Measurements from ENCODE around the gene LCA5L.

The LCA5L gene

DNA sequence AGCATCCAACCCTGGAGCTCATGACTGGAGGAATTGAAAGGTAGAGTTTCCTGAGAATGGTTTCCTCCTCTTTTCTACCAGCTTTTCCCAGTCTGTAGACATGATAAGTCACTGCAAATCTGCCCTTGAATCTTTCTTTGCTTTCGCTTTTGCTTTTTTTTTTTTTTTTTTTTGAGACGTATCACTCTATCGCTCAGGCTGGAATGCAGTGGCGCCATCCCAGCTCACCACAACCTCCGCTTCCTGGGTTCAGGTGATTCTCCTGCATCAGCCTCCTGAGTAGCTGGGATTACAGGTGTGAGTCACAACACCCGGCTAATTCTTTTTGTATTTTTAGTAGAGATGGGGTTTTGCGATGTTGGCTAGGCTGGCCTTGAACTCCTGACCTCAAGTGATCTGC, 1.7 kb upstream of the LCA5L start:
- Mint-ChIP-seq H3K27ac (no peak overlapping the region), H3K4me3 (no peak overlapping the region), H3K27me3 (ENCODE audit: low read depth, poor library complexity) (peaks cover 17% of the 10 kb centered on the region), H3K9me3 (peaks cover 14% of the 10 kb centered on the region), H3K4me1 (peaks cover 69% of the 10 kb centered on the region), H3K36me3 (ENCODE audit: low read depth) (peaks cover 5% of the 10 kb centered on the region)
- TF ChIP-seq, protein P1, sequence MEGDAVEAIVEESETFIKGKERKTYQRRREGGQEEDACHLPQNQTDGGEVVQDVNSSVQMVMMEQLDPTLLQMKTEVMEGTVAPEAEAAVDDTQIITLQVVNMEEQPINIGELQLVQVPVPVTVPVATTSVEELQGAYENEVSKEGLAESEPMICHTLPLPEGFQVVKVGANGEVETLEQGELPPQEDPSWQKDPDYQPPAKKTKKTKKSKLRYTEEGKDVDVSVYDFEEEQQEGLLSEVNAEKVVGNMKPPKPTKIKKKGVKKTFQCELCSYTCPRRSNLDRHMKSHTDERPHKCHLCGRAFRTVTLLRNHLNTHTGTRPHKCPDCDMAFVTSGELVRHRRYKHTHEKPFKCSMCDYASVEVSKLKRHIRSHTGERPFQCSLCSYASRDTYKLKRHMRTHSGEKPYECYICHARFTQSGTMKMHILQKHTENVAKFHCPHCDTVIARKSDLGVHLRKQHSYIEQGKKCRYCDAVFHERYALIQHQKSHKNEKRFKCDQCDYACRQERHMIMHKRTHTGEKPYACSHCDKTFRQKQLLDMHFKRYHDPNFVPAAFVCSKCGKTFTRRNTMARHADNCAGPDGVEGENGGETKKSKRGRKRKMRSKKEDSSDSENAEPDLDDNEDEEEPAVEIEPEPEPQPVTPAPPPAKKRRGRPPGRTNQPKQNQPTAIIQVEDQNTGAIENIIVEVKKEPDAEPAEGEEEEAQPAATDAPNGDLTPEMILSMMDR (IDR thresholded peaks at IDR 0.05), result no peak
- DNase-seq, result no peak

DNA sequence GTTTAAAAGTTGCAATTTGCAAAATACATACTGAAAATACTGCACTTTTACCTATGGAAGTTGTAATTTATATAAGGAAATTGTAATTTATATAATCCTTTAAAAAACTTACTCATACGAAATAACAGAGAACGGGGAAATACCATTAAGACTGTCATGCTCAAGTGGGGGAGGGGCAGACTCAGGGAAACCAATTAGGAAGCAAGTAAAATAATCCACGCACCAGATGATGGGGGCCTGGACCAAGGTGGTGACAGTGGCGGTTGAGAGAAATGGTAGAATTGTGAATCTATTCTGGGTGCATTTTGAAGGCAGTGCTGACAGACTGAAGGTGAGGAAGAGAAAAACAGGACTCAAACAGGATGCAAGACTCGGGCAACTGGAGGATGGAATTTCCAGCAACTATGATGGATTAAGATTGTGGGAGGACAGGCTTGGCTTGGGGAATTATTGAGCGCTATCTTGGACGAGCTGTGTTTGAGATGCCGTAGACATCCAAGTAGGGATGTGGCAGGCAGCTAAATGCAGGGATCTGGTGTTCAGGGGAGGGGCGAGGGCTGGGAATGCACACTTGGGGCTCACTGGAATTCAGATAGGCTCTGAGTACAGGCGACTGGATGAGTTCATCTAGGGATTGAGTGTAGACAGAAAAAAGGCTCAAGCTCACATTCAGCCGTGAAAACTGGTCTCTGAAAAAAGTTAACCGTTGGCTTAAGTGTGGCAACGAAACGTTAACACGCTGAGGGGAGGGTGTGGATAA, 977 bp downstream of the LCA5L start:
- Mint-ChIP-seq H3K36me3 (ENCODE audit: low read depth) (peaks cover 5% of the 10 kb centered on the region), H3K27ac (peak overlapping the region; percentile 98), H3K4me3 (peak overlapping the region; percentile 95), H3K27me3 (ENCODE audit: low read depth, poor library complexity) (peaks cover 12% of the 10 kb centered on the region), H3K4me1 (peaks cover 52% of the 10 kb centered on the region), H3K9me3 (peaks cover 14% of the 10 kb centered on the region)
- peak; percentile 27 for DNase-seq
- TF ChIP-seq, protein P1 (IDR thresholded peaks at IDR 0.05), result no peak

DNA sequence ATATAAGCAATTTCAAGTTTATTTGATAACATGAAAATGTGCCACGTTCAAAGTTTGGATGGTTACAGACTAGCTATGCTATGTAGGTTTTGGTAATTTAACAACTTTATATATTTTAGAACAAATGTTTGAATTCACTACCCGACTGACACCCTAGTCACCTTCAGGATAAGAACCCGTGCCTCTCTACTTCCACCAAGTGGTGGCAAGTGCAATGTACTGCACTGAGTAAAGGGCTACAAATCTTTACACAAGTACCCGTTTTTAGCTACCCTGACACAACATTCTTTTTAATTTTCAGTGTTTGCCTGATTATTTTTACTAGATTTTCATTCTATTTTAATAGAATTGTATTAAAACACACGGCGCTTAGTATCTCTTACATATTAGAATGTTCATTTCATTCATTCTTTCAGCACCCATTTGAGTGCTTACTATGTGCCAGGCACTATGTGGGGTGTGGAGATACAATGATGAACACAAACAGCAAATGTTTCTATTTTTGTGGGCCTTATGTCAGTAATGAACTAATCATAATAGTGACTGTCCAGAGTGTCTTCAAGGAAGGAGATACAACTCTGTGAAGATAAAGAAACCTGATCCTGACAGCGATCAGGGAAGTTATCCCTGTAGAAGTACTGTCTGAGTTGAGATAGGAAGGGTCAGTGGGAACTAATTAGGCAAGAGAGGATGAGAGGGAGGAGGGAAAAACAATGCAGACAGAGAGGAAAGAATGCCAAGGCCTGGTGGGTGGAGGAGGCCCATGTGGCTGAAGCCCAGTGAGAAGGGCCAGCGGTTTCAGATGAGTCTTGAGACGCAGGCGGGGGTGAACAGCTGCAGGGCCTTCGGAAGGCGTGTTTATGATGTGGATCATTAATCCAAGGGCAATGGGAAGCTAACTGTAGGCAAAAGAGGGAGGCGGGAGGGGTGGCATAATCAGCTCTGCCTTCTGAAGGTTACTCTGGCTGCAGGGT, 3.8 kb downstream of the LCA5L start:
- H3K9me3 Mint-ChIP-seq, result peaks cover 3% of the 10 kb centered on the region
- H3K4me1 Mint-ChIP-seq, result peaks cover 43% of the 10 kb centered on the region
- DNase-seq, result peak; percentile 27
- H3K4me3 Mint-ChIP-seq, result peak overlapping the region; percentile 56
- H3K27ac Mint-ChIP-seq, result peak overlapping the region; percentile 28
- TF ChIP-seq, protein P1 (IDR thresholded peaks at IDR 0.05), result peak; percentile 80
- peaks cover 11% of the 10 kb centered on the region for H3K27me3 Mint-ChIP-seq (ENCODE audit: low read depth, poor library complexity)
- H3K36me3 Mint-ChIP-seq (ENCODE audit: low read depth), result no peaks in the 10 kb centered on the region

DNA sequence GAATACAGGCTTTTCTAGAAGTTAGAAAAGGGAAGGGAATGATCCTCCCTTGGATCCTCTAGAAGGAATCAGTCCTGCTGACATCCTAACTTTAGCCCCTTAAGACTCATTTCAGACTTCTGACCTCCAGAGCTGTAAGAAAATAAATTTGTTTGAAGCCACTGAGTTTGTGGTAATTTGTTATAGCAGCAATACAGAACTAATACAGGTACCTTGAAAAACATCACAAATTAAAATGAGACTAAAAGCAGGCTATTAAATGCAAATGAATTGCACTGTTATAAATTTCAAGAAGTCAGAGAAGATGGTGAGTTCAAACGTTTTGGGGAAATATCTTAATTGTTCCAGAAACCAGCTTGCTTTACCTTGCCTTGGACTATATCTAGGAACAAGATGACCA, 6.3 kb downstream of the LCA5L start:
- no peak overlapping the region for H3K27ac Mint-ChIP-seq
- H3K4me1 Mint-ChIP-seq, result peaks cover 27% of the 10 kb centered on the region
- peaks cover 5% of the 10 kb centered on the region for H3K27me3 Mint-ChIP-seq (ENCODE audit: low read depth, poor library complexity)
- no peak for DNase-seq
- H3K9me3 Mint-ChIP-seq, result no peaks in the 10 kb centered on the region
- no peaks in the 10 kb centered on the region for H3K36me3 Mint-ChIP-seq (ENCODE audit: low read depth)
- no peak overlapping the region for H3K4me3 Mint-ChIP-seq
- TF ChIP-seq, protein P1 (IDR thresholded peaks at IDR 0.05), result no peak

DNA sequence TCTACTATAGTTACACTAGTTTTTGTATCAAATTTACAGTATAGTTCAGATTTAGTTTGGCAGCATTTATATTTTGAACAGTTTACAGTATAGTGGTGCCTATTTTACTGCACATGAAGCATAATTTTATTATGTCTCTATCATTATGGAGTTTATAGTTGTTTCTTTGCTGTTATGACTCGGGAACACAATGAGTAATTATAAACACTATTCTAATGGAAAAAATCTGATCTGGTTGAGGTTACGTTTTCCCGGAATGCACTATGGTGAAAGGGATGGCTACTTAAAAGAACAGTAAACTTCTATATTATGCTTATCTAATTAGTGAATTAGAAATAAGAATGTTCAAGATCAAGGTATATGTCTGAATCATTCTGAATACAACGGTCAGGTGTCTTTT, 10.6 kb downstream of the LCA5L start:
- no peak overlapping the region for H3K4me3 Mint-ChIP-seq
- H3K27ac Mint-ChIP-seq, result no peak overlapping the region
- H3K36me3 Mint-ChIP-seq (ENCODE audit: low read depth), result peaks cover 3% of the 10 kb centered on the region
- H3K27me3 Mint-ChIP-seq (ENCODE audit: low read depth, poor library complexity), result peaks cover 3% of the 10 kb centered on the region
- peaks cover 3% of the 10 kb centered on the region for H3K9me3 Mint-ChIP-seq
- no peak for DNase-seq
- H3K4me1 Mint-ChIP-seq, result peaks cover 15% of the 10 kb centered on the region
- TF ChIP-seq, protein P1 (IDR thresholded peaks at IDR 0.05), result no peak

All from nephron progenitor cell (in vitro differentiated cells).